ENCODE results near the gene AQP12A. TPM values are rescaled to one million over a fixed set of nuclear protein-coding genes. Genes with fewer than 3 reads are reported as not detected.

The AQP12A gene
- total RNA-seq, 1 donor from 2014 or later: not detected

DNA sequence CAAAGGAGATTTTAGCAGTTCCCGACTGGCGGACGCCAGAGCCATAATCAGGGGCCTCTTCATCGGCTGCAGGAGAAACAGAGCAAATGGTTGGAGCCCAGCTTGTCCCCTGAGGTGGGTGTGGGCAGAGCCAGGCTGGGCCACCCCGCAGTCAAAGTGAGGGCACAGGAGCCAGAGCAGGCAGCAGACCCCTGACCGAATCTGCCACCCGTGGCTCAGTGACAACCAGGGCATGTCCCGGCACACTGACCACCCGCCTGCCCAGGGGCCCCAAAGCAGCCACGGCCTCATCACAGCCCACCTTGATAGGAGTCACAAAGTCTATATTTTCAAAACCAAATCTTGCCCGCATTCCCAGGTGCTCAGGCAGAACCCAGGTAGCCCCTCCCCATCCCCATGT lies 55.6 kb downstream of the AQP12A start:
- H3K36me3 Mint-ChIP-seq: peaks cover 3% of the 10 kb centered on the region
- TF ChIP-seq EZH2 (IDR thresholded peaks at IDR 0.05): no peak
- TF ChIP-seq EZH2phosphoT487 (IDR thresholded peaks at IDR 0.05): no peak
- TF ChIP-seq, protein P1, sequence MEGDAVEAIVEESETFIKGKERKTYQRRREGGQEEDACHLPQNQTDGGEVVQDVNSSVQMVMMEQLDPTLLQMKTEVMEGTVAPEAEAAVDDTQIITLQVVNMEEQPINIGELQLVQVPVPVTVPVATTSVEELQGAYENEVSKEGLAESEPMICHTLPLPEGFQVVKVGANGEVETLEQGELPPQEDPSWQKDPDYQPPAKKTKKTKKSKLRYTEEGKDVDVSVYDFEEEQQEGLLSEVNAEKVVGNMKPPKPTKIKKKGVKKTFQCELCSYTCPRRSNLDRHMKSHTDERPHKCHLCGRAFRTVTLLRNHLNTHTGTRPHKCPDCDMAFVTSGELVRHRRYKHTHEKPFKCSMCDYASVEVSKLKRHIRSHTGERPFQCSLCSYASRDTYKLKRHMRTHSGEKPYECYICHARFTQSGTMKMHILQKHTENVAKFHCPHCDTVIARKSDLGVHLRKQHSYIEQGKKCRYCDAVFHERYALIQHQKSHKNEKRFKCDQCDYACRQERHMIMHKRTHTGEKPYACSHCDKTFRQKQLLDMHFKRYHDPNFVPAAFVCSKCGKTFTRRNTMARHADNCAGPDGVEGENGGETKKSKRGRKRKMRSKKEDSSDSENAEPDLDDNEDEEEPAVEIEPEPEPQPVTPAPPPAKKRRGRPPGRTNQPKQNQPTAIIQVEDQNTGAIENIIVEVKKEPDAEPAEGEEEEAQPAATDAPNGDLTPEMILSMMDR (IDR thresholded peaks at IDR 0.05): no peak
- H4K20me1 ChIP-seq (ENCODE audit: low read depth): no peaks in the 10 kb centered on the region
- no peaks in the 10 kb centered on the region for H3K9me3 ChIP-seq (ENCODE audit: low read depth)
- no peaks in the 10 kb centered on the region for H3K4me1 Mint-ChIP-seq
- H3K36me3 ChIP-seq: no peaks in the 10 kb centered on the region
- no peak overlapping the region for H3K9ac ChIP-seq
- peak overlapping the region; percentile 37 for H3K27ac Mint-ChIP-seq
- no peaks in the 10 kb centered on the region for H3K9me3 Mint-ChIP-seq
- H3K4me3 ChIP-seq: no peak overlapping the region
- no peak overlapping the region for H2AFZ ChIP-seq (replicated peaks)
- DNase-seq (ENCODE audit: low spot score): no peak
- H3K79me2 ChIP-seq (ENCODE audit: low read depth): no peaks in the 10 kb centered on the region
- H3K27me3 ChIP-seq: no peaks in the 10 kb centered on the region
- H3K27ac ChIP-seq: no peak overlapping the region
- no peaks in the 10 kb centered on the region for H3F3A ChIP-seq (ENCODE audit: low read depth)
- no peak overlapping the region for H3K4me2 ChIP-seq
- H3K4me3 Mint-ChIP-seq: no peak overlapping the region
- H3K27me3 Mint-ChIP-seq (ENCODE audit: insufficient read depth, low read depth): no peaks in the 10 kb centered on the region
- no peaks in the 10 kb centered on the region for H3K4me1 ChIP-seq

Small RNAs within 50 kb of the gene (small RNA-seq; reads per million reads assigned to genes)
- gene AC011298.3: not detected

Other genes with a start within 250 kb of the AQP12A start
- 4.2 and 6.9 TPM in 2 replicates for gene ANKMY1, start 133.9 kb upstream of the AQP12A start, total RNA-seq (ENCODE audit: low replicate concordance)
- gene DUSP28, start 131.5 kb upstream of the AQP12A start, total RNA-seq (ENCODE audit: low replicate concordance): 5.1 and 8.9 TPM in 2 replicates
- 2.7 and 7.5 TPM in 2 replicates for gene RNPEPL1, start 123.4 kb upstream of the AQP12A start, total RNA-seq (ENCODE audit: low replicate concordance)
- gene CAPN10, start 105.1 kb upstream of the AQP12A start, total RNA-seq (ENCODE audit: low replicate concordance): 16.1 and 62.9 TPM in 2 replicates
- gene GPR35, start 66.4 kb upstream of the AQP12A start, total RNA-seq (ENCODE audit: low replicate concordance): 0.34 and 0.74 TPM in 2 replicates
- gene AQP12B, start 9.0 kb upstream of the AQP12A start, total RNA-seq (ENCODE audit: low replicate concordance): not detected in 2 replicates
- 29.9 and 41.1 TPM in 2 replicates for gene KIF1A, start 128.4 kb downstream of the AQP12A start, total RNA-seq (ENCODE audit: low replicate concordance)
- not detected in 2 replicates for gene AGXT, start 177.0 kb downstream of the AQP12A start, total RNA-seq (ENCODE audit: low replicate concordance)
- not detected in 2 replicates for gene MAB21L4, start 204.3 kb downstream of the AQP12A start, total RNA-seq (ENCODE audit: low replicate concordance)
- not detected in 2 replicates for gene CROCC2, start 214.5 kb downstream of the AQP12A start, total RNA-seq (ENCODE audit: low replicate concordance)